ENCODE data around the gene TPP2.

DNA sequence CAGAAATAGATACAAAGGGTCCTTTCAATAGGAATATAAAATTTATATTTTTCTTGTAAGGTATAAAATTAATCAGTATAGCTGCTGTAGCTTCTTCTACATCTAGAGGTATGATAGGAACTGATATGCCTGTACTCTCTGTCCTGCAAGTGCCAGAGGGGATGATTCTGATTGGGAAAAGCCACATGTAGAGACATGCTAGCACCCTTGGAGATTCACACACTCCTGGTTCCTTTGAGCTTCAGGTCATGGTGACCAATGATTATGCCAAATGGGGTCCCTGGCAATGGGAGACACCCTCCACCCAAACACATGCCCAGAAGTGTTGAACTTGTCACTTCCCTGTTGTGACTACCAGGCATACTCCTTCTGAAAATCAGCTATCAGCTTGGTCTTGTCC lies 112.8 kb downstream of the TPP2 start:
- TF ChIP-seq POLR2AphosphoS5 (IDR thresholded peaks at IDR 0.05; ENCODE audit: low read depth, low read length): no peak
- TF ChIP-seq TAF1 (IDR thresholded peaks at IDR 0.05; ENCODE audit: borderline replicate concordance, low read depth, low read length): no peak
- no peak for TF ChIP-seq POLR2A (IDR thresholded peaks at IDR 0.05; ENCODE audit: low read depth, low read length)

All from GM12892 (cell line).